GM21723 (cell line): ENCODE results near the gene CHDH.
A peak's percentile ranks its signal among the peaks of the same experiment; 100 is the strongest.

Experiments used
- ATAC-seq: cut with Tn5 transposase; IDR thresholded peaks from one replicate; pipeline ENCODE4 v1.9.1; 2021; ENCODE audit warnings: mild to moderate bottlenecking, moderate library complexity; ENCODE audit not compliant: unreplicated experiment

CHDH gene

GRCh38 chr3:53846134-53846850 lies at the start of gene CHDH, which contains the start of gene IL17RB:
TSS of gene CHDH (minus strand) at chr3:53846419. CDS start at chr3:53824008, 22,411 bp downstream.
TSS of gene IL17RB (plus strand) at chr3:53846568. CDS start at chr3:53846589, 21 bp downstream.
- ATAC-seq = peak; percentile 39

- ATAC-seq = no peak
Measured at GRCh38 chr3:53892286-53892637, 46.0 kb upstream of the CHDH start.

- peak; percentile 95 for ATAC-seq
Measured at GRCh38 chr3:53891497-53892285, 45.5 kb upstream of the CHDH start, which contains the start of gene SELENOK. TSS of gene SELENOK (minus strand) at chr3:53891859.

- ATAC-seq = no peak
Measured at GRCh38 chr3:53890726-53891475, 44.7 kb upstream of the CHDH start.

GRCh38 chr3:53888232-53888631 lies 42.0 kb upstream of the CHDH start:
- no peak for ATAC-seq

GRCh38 chr3:53887446-53887845 lies 41.2 kb upstream of the CHDH start:
- ATAC-seq = no peak

- ATAC-seq = no peak
Measured at GRCh38 chr3:53885239-53885638, 39.0 kb upstream of the CHDH start.

- ATAC-seq = no peak
Measured at GRCh38 chr3:53884623-53885022, 38.4 kb upstream of the CHDH start.

- ATAC-seq = no peak
Measured at GRCh38 chr3:53883008-53883407, 36.8 kb upstream of the CHDH start.

- ATAC-seq = peak; percentile 89
Measured at GRCh38 chr3:53881691-53882593, 35.7 kb upstream of the CHDH start, which contains the start of gene ACTR8. TSS of gene ACTR8 (minus strand) at chr3:53882152. CDS start at chr3:53882101, 51 bp downstream.

- ATAC-seq = no peak
Measured at GRCh38 chr3:53880396-53881345, 34.5 kb upstream of the CHDH start.

- ATAC-seq = no peak
Measured at GRCh38 chr3:53865732-53866499, 19.7 kb upstream of the CHDH start.

- ATAC-seq = no peak
Measured at GRCh38 chr3:53863145-53863544, 16.9 kb upstream of the CHDH start.

- ATAC-seq = no peak
Measured at GRCh38 chr3:53862241-53862640, 16.0 kb upstream of the CHDH start.

GRCh38 chr3:53860196-53860595 lies 14.0 kb upstream of the CHDH start:
- no peak for ATAC-seq

- no peak for ATAC-seq
Measured at GRCh38 chr3:53859178-53859577, 13.0 kb upstream of the CHDH start.

- no peak for ATAC-seq
Measured at GRCh38 chr3:53858096-53858741, 12.0 kb upstream of the CHDH start.

GRCh38 chr3:53856964-53857363 lies 10.7 kb upstream of the CHDH start:
- ATAC-seq = no peak
